GM19372 (cell line): ENCODE measurements around the gene SLCO2A1.

ENCODE experiments used
- ATAC-seq: cut with Tn5 transposase; IDR thresholded peaks from one replicate; pipeline ENCODE4 v1.9.1; 2021; ENCODE audit warnings: mild to moderate bottlenecking, low read depth, moderate library complexity; ENCODE audit not compliant: unreplicated experiment

SLCO2A1 gene

DNA sequence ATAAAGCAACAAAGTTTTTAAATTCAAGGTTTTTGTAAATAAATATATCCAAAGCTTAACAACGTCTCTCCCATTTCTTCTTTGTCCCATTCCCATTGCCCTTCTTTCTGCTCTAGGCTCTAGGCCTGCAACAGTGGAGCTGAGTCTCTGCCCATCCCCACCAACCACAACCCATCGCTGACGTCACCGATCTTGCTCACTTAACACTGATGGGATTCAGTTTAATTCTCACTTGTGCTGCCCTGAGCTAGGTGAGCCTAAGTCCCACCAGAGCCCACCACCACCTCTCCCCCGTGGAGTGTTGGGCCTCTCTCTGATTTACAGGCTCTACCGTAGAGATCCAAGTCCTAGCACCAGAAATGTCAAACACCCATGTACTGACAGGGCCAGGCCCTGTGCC is 72.7 kb downstream of the SLCO2A1 start:
- ATAC-seq, result no peak

DNA sequence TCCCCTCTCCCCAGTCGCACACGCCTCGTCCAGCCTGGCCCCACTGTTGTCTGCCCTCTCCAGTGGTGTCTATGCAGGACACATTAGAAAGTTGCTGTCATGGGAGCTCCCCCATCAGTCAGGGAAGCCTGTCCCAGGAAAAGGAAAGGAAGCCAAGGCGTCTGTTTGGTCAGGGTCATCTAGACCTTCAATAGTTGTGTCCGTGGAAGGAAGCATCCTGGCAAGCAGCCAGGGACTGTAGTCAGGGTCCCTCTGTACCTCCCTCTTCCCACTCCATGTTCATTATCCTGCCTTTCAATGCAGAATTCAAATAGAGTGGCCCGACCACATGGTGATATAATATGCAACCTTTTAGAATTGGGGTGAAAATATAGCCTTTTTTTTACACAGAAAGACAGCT is 73.4 kb downstream of the SLCO2A1 start:
- ATAC-seq, result no peak

DNA sequence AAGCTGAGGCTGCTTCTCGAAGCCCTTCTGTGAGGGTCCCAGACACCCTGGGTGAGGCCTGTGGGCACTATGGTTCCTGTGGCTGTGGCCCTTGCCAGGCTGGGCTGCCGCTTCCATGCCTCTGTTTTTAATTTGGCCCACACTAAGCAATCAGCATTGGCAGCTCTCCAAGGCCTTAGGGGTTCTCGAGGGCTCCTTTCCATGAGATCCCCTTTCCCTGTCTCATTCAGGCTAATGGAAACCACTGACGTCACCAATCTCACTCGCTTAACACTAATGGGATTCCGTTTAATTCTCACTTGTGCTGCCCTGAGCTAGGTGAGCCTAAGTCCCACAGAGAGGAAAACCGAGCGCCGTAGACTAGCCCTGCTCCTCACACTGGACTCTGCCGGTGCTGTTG is 73.8 kb downstream of the SLCO2A1 start:
- ATAC-seq, result no peak

DNA sequence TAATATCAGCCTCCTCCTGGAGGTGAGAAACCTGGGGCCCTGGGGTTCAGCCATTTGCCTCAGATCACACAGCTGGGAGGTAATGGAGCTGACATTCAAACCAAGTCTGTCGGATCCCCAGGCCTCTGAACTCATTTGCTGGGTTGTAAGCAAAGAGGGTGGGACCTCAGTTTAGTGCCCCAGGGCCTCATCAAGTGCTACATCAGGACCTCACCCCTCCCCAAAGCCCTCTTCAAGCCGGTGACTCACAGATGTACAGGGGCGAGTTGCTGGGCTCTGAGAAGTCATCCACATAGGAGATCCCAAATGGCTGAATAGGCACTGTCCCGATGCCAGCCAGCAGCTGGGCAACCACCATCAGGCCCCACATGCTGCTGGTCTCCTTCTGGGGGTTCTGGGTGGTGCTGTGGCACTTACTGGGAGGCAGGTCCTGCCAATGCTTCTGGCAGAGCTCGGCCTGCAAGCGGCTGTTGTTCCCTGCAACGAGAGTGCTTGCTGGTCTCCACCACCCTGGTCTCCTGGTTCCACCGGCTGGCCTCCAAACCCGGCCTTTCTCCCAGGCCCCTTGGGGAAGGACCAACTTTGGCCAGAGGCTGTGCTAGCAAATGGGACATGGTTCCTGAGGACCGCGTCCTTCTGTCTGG is 74.9 kb downstream of the SLCO2A1 start:
- ATAC-seq, result no peak

DNA sequence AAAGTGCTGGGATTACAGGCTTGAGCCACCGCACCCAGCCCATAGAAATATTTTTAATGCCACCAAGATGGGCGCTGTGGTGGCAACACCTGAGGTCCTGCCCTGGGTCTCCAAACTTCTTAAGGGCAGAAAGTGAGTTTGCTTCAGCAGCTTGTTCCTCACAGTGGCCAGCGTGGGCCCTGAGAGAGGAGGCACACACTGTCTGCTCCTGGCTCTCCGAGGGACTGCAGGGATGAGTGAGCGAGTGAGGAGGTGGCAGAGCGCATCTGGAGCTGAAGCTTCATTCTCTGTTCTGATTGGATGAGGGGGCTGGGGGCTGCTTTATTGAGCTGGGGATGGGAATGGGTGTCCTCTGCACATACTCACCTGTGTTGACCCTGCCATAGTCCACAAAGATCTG is 76.4 kb downstream of the SLCO2A1 start:
- no peak for ATAC-seq

DNA sequence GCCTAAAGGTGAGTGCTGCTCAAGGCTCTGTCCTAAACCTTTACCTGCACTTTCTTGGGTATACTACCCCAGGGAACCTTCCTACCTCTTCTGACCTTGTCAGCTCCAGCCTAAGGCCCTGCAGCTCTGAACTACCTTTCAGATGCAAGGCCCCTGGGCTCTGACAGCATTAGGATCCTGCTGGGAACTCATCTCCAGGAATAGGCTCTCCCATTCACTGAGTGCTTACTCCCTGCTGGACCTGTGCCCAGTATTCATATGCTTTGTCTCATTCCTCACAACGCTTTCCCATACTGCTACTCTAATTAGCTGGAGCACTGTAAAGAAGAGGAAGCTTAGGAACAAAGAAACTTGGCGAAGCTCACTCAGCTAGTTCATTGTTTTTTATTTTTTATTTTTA is 80.3 kb downstream of the SLCO2A1 start:
- no peak for ATAC-seq

DNA sequence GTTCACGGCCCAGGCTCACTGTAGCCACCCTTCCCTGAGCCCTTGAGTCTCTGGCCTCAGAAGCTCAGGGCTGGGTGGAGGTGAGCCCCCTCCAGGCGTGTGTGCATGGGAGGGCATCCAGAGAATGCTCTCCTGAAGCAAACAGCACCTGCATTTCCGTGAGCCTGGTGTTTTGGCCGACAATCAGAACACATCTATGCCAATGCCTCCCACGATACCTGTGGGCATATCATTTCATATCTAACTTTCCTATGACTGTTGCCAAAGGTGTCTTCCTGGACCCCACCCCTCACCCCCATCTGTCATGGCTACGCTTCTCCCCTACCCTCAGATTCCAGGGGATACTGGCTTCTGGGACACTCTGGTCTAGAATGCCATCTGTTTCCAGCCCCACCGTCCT is 80.7 kb downstream of the SLCO2A1 start:
- no peak for ATAC-seq

DNA sequence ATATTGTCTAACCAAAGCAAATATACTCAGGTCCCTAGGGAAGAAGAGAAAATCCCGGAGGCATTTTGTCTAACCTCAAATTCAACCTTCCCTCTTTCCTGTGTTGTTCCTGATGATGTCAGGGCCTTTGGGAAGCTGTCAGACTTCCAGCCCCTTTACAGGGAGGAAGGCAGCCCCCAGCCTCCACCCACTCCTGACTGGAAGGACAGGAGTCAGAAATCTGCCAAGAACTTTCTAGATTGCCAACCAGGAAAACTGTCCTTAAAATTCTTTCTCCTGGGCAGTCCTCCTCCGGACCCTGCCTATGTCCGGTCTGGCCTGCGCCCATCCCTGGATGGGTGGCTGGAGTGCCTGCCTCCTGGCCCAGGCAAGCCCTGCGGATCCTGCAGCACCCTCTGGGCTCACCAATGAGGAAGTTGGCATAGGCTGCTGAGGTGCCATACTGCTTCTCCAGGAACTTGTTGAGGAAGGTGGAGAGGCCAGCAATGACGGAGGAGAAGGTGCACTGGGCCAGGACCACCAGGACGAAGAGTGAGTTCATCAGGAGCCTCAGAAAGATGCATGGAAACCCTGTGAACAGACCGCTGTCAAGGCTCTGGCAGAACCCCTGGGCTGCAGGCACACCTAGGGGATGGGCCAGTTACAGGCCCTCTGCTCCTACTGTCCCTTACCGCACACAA is 81.5 kb downstream of the SLCO2A1 start:
- no peak for ATAC-seq

DNA sequence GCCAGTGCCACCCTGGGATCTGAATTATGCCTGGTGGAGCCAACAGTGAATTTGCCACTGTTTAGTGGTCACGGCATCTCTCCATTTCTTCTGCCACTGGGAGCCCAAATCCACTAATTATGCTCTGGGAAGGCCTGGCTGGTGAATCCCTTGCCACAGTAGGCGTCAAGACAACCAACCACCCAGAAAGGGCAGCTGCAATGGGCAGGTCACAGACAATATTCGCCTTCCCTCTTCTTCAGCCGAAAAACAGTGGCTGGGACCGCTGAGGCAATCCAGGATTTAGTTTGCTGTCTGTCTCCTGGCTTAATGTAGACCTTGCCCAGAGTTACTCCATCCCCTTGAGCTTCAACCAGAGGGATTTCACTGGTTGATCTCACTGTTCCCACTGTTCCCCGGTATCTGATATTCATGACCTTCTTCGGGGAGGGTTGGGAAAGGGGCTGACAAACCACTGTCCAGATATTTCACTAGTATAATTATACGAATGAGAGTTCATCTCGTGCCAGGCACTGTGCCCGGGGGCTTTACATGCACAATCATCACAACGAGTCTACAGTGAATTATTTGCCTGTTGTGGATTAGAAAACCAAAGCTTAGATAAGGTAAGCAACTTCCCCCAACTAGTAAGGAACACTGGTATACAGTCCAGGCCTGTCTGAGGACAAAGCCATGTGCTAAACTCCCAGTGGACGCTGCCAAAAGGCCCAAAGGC is 84.2 kb downstream of the SLCO2A1 start:
- no peak for ATAC-seq

DNA sequence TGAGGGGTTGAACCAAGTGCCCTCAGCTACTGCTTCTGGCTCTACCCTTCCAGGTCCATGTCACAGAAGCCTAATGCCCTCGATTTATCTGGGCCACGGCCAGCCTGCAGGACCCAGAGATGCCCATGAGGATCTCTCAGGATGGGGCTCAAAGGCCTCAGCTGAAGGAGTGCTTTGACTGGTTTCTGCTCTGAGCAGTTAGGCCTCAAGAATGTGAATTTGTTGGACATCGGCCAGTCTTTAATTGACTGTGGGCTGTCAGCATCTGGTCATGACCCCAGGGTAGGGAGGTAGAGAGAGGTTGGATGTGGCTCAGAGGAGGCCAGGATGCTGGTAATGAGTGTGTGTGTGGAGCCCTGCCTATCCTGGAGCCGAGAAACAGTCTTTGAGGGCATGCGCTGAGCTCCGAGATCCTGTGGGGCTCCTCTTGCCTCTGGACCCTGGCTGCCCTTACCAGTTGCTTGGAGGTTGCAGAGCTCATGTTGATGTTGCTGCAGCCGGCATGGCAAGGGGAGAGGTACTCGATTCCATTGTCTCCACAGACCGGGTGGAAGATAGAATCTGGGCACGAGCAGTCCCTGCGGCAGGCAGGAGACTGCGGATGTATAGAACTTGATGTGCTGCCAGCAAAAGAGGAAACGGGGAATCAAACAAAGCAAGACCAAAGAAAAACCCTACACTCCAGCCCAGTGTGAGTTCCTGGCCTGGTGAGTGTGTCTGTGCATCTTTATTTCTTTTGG is 84.9 kb downstream of the SLCO2A1 start:
- ATAC-seq, result no peak

DNA sequence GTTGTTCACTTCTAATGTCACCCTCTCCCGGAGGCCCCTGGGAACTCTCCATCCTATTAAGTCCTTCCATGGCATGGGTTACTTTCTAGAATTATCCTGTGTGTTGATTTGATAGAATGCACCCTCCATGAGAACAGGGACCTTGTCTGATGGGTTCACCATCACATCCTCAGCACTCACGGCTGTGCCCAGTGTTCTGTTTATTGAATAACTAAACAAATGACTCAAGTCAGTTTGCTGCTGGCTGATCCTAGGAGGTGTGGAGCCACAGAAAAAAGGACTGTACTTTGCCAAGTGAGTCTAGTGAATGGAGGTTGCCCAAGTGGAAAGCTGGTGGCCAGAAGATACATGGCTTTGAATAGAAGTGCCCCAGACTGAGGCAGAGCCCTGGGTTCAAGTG is 85.5 kb downstream of the SLCO2A1 start:
- no peak for ATAC-seq

DNA sequence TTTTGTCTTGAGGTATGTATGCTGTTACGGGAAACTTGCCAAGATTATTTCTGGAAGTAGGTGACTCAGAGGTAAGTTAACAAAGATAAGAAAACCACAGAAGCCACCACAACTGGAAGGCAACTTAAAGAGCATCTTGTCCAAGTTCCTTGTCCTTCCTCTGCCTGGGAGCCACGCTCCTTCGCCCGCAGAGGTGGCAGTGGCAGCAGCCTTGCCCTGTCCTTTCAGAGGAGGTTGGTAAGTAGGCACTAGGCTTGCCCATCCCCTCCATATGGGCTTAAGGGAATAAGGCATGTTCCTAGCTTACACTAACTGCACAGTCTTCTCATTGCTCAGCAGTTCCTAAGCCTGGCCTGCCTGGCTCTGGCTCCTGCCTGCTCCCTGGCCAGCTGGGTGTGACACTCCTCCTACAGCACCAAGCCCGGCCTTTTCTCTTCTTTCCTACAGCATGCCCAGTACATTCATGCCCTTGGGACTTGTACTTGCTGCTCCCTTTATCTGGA is 86.0 kb downstream of the SLCO2A1 start:
- no peak for ATAC-seq

DNA sequence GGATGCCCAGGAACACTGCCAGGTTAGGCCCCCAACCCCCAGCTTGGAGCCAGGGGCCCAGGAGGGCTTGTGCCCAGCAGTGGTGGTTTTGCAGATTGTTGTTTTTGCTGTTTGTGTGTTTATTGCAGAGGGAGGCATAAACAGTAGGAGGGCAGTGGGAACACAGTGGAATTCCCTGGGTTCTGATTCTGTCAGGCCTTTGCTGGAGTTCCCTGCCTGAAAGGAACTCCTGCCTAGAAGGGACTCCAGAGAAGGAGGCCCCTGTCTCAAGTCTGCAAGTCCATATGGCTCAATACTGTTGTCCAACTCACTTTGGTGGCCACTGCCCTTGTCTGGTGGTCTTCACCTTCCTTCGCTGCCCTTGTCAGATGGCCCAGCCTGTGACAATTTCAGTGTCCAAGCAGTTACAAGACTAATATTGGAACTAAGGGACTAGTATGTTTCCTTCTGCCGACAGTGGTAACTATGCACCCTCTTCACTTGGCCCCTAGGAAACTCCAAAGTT is 86.6 kb downstream of the SLCO2A1 start:
- ATAC-seq, result no peak

DNA sequence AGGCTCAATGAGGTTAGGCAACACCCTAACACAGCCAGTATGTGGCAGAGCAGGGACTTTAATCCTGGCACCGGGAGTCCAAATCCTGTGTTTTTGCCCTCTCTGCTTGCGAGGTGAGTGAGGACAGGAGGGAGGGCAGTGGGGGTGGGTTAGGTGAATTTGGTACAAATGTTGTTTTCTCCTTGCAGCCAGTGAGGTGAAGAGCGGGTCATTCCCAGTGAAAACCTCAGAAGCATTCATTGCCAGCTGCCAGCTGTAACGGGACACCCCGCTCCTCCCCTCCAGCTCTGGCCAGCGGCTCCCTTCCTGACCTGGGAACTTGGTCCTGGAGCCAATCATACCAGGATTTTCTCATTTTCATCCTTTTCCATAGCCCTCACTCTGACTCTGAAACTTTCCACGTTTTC is 88.3 kb downstream of the SLCO2A1 start:
- no peak for ATAC-seq

DNA sequence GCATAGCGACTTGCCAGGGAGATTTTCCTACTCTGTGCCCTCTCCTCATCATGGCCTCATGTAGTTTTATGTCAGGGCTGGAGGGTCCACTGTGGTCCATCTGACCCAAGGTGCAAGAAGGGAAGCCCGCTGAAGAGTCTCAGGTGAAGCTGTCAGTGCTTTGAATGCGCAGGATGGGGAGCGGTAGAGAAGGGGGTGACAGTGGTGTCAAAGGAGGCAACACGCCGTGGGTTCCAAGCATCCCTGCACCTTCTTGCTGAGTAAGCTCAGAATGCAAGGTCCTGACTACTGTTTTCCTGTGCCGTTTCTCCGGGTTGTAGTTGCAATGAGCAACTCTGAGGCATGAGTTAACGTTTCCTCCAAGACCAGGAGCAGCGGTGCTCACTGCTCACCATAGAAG is 89.2 kb downstream of the SLCO2A1 start:
- ATAC-seq, result no peak

DNA sequence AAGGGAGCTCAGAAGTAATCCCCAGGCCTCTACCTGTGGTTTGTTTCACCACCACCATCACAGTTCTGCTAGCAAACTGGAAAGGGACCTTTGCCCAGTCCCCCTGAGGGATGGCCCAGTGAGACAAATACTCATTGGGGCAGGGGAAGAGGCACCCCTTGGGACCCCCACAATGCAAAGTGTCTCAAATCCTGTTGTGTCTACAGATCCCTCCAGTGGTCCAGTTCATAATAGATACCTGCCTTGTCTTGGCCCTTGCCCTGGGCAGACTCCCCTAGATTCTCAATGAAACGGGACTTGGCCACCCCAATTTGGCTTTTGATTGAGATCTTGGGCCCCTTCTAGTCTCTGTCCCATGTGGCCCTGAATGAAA is 90.3 kb downstream of the SLCO2A1 start:
- no peak for ATAC-seq

DNA sequence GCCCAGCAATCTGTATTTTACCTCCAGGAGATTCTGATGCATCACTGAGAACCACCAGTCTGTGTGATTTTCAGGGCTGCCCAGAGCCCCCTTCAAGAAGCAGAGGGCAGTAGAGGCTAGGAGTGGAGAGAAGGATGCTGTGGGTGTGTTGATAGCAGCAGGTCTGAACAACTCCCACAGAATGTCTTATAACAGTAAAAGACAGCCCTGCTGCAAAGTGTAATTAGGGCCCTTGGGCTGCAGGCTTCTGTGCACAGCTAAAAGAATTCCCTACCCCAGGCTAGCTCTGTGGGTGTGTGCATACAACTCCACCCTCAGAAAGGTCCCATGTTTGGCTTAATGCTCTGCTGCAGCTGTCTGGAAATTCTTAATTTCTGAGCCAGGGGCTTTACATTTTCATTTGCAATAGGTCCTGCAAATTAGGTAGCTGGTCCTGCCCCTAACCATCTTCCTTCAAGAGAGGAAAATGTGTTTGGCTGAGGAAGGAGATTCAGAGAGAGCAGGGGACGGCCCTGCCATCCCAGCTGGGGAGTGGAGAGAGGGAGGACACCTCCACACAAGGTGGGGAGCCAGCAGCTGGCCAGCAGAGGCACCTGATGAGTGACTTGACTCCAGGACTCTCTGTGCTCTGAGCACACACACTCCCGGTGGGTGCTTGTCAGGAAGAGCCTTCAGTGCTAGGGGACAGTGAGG is 90.8 kb downstream of the SLCO2A1 start:
- ATAC-seq, result no peak

DNA sequence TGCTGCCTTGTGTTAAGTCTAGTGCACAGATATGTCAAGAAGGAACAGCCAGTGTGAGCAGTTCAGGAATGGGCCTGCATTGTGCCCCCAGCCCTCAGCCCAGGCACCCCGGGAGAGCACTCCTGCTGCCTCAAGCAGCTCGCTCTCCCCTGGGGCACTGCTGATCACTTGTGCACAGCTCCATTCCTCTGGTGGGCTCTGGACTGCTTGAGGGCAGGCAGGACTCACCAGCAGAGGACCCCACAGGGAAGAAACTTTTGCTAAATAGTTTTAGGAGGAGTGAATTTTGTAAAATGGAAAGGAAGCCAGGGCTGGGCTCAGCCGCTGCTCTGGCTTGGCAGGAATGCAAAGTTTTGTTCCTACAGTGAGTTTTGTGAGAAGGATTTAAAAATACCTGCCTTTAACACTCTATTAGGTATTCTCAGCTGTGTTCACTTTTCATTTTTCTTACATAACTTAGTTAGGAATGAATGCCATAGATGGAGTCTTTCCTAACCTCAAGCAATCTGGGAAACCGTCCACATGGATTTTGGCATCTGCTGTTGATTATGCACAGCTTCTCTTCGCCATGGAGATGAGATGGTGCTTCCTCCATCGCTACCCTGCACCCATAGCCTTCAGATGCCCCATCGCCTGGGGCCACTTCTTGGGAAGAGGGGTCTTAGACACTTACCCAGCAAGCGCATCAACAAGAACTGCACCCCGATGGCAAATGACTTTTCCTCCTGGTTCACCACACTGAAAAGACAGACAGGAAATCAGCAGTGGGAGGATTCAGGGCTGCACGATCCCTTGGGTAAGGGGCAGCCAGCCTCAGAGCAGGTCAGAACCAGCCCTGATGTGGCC is 91.7 kb downstream of the SLCO2A1 start:
- no peak for ATAC-seq

DNA sequence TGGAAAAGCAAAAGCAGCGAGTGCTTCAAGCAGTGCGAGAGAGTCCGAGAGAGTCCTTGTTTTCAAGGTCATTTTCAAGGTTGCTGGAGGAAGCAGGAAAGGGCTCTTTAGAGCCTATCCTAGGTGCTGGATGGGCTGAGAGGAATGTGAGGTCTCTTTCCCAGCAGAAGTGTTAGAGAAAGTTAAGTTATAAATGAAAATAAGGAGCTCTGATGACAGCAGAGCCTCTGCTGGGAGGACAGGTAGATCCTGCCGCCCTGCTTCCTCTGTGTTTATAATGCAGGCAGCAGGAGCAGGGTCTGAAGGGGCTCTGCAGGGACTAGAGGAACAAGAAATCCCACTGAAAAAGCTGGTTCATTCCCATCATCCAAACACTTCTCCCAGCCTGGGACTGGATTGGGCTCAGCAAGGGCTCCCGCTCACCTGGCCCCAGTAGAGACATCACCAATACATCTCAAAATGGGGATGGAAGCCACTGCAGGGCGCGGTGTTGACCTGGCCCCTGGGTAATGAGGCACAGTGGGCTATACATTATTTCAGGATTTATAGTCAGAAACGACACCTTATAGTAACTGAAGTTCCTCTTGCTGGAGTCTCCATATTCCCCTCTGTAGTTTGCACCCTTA is 92.6 kb downstream of the SLCO2A1 start:
- ATAC-seq, result no peak
